Left ventricle myocardium inferior (tissue), 1 donor: ENCODE measurements around the gene GPR176. TPM values are rescaled to one million over a fixed set of nuclear protein-coding genes. Genes with fewer than 3 reads are reported as not detected.

Experiments
- DNase-seq: peaks from one replicate; pipeline ENCODE4 v3.0.0-alpha.2; 2020
- H3K27ac ChIP-seq: fragments of 200-600 bp; replicated peaks from 2 replicates; pipeline ENCODE4 v1.8.0; 2021
- H3K27me3 ChIP-seq: fragments of 200-600 bp; 2 replicates; pipeline ENCODE4 v1.8.0; 2021; ENCODE audit warnings: low read depth
- H3K36me3 ChIP-seq: fragments of 200-600 bp; 2 replicates; pipeline ENCODE4 v1.8.0; 2021
- H3K4me1 ChIP-seq: fragments of 200-600 bp; 2 replicates; pipeline ENCODE4 v1.8.0; 2021
- H3K4me3 ChIP-seq: fragments of 200-600 bp; 2 replicates; pipeline ENCODE4 v1.8.0; 2021; ENCODE audit warnings: mild to moderate bottlenecking, moderate library complexity
- H3K9me3 ChIP-seq: fragments of 200-600 bp; replicated peaks from 2 replicates; pipeline ENCODE4 v1.8.0; 2021
- CTCF ChIP-seq: fragments of 200-600 bp; IDR thresholded peaks from 2 replicates; pipeline ENCODE4 v1.8.0; 2021; ENCODE audit warnings: antibody characterized with exemption, mild to moderate bottlenecking, borderline replicate concordance
- intact Hi-C: fragments of 100-400 bp; cut with micrococcal nuclease; formaldehyde crosslinking; loops from one replicate; pipeline ENCODE4 v1.11.0; 2022
- long read RNA-seq: library from polyadenylated mRNA; unstranded; transcript quantifications from one replicate; pipeline ENCODE4 v2.0.0, GENCODE V29; 2021
- total RNA-seq: library from RNA; stranded (reverse); fragmentation: NEBNext Ultra II Directional; extraction: Animal tissue kit (Norgen Biotek cat#: 25700); gene quantifications from one replicate; pipeline ENCODE4 v1.2.1, GENCODE V29; 2021
- donor health status: DM: no; HTN: yes; CAD: no; lungs with severe emphysema.

The GPR176 gene
- total RNA-seq = 1.6 TPM
- long read RNA-seq, transcript GPR176-205 (3 exons, 2,816 nt) = major isoform, 7 of 9 reads
- long read RNA-seq, partial matches to known transcripts = 0 of 9 reads
- long read RNA-seq, other reads (novel, unspliced or antisense) = 2 of 9 reads

- Histone ChIP-seq H3K4me1 (peaks cover 23% of the 10 kb centered on the region), H3K4me3 (peak within 1 kb of the TSS; percentile 77), H3K36me3 (no peaks in the 10 kb centered on the region), H3K27me3 (peaks cover 32% of the 10 kb centered on the region), H3K9me3 (peaks cover 7% of the 10 kb centered on the region), H3K27ac (peak within 1 kb of the TSS; percentile 76)
- TF ChIP-seq CTCF = no peak
- peak; percentile 24 for DNase-seq
- intact Hi-C loops = no loop called here
Observed at GRCh38 chr15:39919748-39920509, at the start of gene GPR176. TSS of gene GPR176 (minus strand) at chr15:39920266. CDS start at chr15:39920026, 240 bp downstream.

GRCh38 chr15:39969002-39969394, 48.9 kb upstream of the GPR176 start:
- no peak overlapping the region for H3K27ac ChIP-seq
- H3K4me3 ChIP-seq = no peak overlapping the region

GRCh38 chr15:39968273-39969001, 48.4 kb upstream of the GPR176 start:
- H3K4me3 ChIP-seq = no peak overlapping the region
- H3K27ac ChIP-seq = no peak overlapping the region
- H3K9me3 ChIP-seq = no peaks in the 10 kb centered on the region
- no peak for TF ChIP-seq CTCF
- intact Hi-C loops = no loop called here
- H3K4me1 ChIP-seq = peaks cover 8% of the 10 kb centered on the region
- no peak for DNase-seq
- no peaks in the 10 kb centered on the region for H3K27me3 ChIP-seq
- peaks cover 75% of the 10 kb centered on the region for H3K36me3 ChIP-seq

More at GRCh38 chr15:39969002-39969394, 48.9 kb upstream of the GPR176 start:
- no peak for TF ChIP-seq CTCF
- H3K36me3 ChIP-seq = peaks cover 78% of the 10 kb centered on the region
- no peaks in the 10 kb centered on the region for H3K9me3 ChIP-seq
- DNase-seq = no peak
- intact Hi-C loops = no loop called here
- H3K4me1 ChIP-seq = peaks cover 8% of the 10 kb centered on the region
- no peaks in the 10 kb centered on the region for H3K27me3 ChIP-seq

- Histone ChIP-seq H3K27me3 (no peaks in the 10 kb centered on the region), H3K9me3 (no peaks in the 10 kb centered on the region), H3K36me3 (peaks cover 77% of the 10 kb centered on the region), H3K27ac (no peak overlapping the region), H3K4me1 (peaks cover 8% of the 10 kb centered on the region), H3K4me3 (no peak overlapping the region)
- TF ChIP-seq CTCF = no peak
- no peak for DNase-seq
- intact Hi-C loops = no loop called here
Observed at GRCh38 chr15:39966521-39966920, 46.5 kb upstream of the GPR176 start.

- no peaks in the 10 kb centered on the region for H3K4me1 ChIP-seq
- no peak overlapping the region for H3K27ac ChIP-seq
- DNase-seq = no peak
- no peak for TF ChIP-seq CTCF
- H3K9me3 ChIP-seq = no peaks in the 10 kb centered on the region
- intact Hi-C loops = no loop called here
- peaks cover 76% of the 10 kb centered on the region for H3K36me3 ChIP-seq
- no peaks in the 10 kb centered on the region for H3K27me3 ChIP-seq
- no peak overlapping the region for H3K4me3 ChIP-seq
Observed at GRCh38 chr15:39963786-39964185, 43.7 kb upstream of the GPR176 start.
